Smooth muscle cell (in vitro differentiated cells): ENCODE results near the gene BOK. TPM values are rescaled to one million over a fixed set of nuclear protein-coding genes. Genes with fewer than 3 reads are reported as not detected.
A peak's percentile ranks its signal among the peaks of the same experiment; 100 is the strongest.
"Not testable (repeated sequence)": the region's sequence is repeated elsewhere in the genome, so short reads cannot be mapped to it uniquely, and the experiment has no call there.

ENCODE experiments used
- DNase-seq: peaks from one replicate; lab custom pipeline; 2025; ENCODE audit not compliant: unreplicated experiment; lab: John Stamatoyannopoulos, UW
- H2AFZ ChIP-seq: fragments of 200-600 bp; sonication (generic); 2 replicates; pipeline ENCODE4 v1.6.0; 2016; ENCODE audit warnings: antibody characterized with exemption, low read depth, mild to moderate bottlenecking
- H3F3A ChIP-seq: fragments of 200-600 bp; sonication (generic); 2 replicates; pipeline ENCODE4 v1.6.0; 2017; ENCODE audit warnings: antibody characterized with exemption, low read depth
- H3K27ac ChIP-seq: fragments of 200-600 bp; sonication (generic); 2 replicates; pipeline ENCODE4 v1.5.1; 2016; ENCODE audit warnings: low read depth, mild to moderate bottlenecking
- H3K27me3 ChIP-seq: fragments of 200-600 bp; sonication (generic); 2 replicates; pipeline ENCODE4 v1.6.1; 2016; ENCODE audit warnings: low read depth, mild to moderate bottlenecking
- H3K36me3 ChIP-seq: fragments of 200-600 bp; sonication (generic); 2 replicates; pipeline ENCODE4 v1.5.1; 2016; ENCODE audit warnings: low read depth
- H3K4me1 ChIP-seq: fragments of 200-600 bp; sonication (generic); 2 replicates; pipeline ENCODE4 v1.5.1; 2016; ENCODE audit warnings: low read depth
- H3K4me2 ChIP-seq: fragments of 200-600 bp; sonication (generic); 2 replicates; pipeline ENCODE4 v1.6.0; 2016; ENCODE audit warnings: mild to moderate bottlenecking
- H3K4me3 ChIP-seq: fragments of 200-600 bp; sonication (generic); 2 replicates; pipeline ENCODE4 v1.5.1; 2016; ENCODE audit warnings: mild to moderate bottlenecking
- H3K79me2 ChIP-seq: fragments of 200-600 bp; sonication (generic); 2 replicates; pipeline ENCODE4 v1.6.0; 2016; ENCODE audit warnings: low read depth, mild to moderate bottlenecking
- H3K9ac ChIP-seq: fragments of 200-600 bp; sonication (generic); 2 replicates; pipeline ENCODE4 v1.6.0; 2016; ENCODE audit warnings: low read depth
- H3K9me3 ChIP-seq: fragments of 200-600 bp; sonication (generic); replicated peaks from 2 replicates; pipeline ENCODE4 v1.5.1; 2016; ENCODE audit warnings: low read depth
- H4K20me1 ChIP-seq: fragments of 200-600 bp; sonication (generic); 2 replicates; pipeline ENCODE4 v1.6.0; 2016; ENCODE audit warnings: low read depth
- WGBS: methylation state at CpG from one replicate; pipeline ENCODE4 v1.1.7; 2016; ENCODE audit warnings: low lambda C conversion rate; 5-methylcytosine and 5-hydroxymethylcytosine counted together
- polyA plus RNA-seq: library from polyadenylated mRNA; unstranded; fragments of >200 nt; fragmentation: Nextera tagmentation; extraction: Ambion mirVana; gene quantifications from 2 replicates; pipeline ENCODE4 v1.2.1, GENCODE V29; 2016
- total RNA-seq: library from RNA; depleted of rRNA; stranded (reverse); fragments of >200 nt; gene quantifications from 2 replicates; pipeline ENCODE4 v1.2.3, GENCODE V29; 2014
- TF ChIP-seq, protein P1 (sequence below): fragments of 200-600 bp; sonication (generic); IDR thresholded peaks from 2 replicates; pipeline ENCODE4 v1.5.1; 2017; ENCODE audit warnings: borderline replicate concordance, mild to moderate bottlenecking, antibody characterized with exemption; ENCODE audit not compliant: insufficient read depth, poor library complexity, severe bottlenecking

The BOK gene
- total and polyA plus RNA-seq, 2 experiments from 2014 or later: 34.9 to 40.8 TPM

DNA sequence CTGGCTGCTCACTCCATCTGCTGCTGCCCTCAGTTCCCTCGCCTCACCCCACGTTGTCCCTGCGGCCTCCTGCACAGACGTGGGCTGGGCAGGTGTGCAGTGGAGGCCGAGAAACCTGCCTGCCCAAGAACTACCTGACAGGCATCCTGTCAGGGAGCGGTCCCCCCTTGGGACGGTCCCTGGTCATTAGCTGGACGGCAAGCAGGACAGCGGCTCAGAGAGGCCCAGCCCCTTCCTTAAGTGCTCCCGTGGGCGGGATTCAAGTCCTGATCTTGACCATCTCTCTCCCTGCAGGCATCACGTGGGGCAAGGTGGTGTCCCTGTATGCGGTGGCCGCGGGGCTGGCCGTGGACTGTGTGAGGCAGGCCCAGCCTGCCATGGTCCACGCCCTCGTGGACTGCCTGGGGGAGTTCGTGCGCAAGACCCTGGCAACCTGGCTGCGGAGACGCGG lies 11.3 kb downstream of the BOK start:
- WGBS: 59% methylated on average over 23 of the region's 23 CpGs
- H3K4me1 ChIP-seq: peaks cover 4% of the 10 kb centered on the region
- H2AFZ ChIP-seq: no peak overlapping the region
- TF ChIP-seq, protein P1, sequence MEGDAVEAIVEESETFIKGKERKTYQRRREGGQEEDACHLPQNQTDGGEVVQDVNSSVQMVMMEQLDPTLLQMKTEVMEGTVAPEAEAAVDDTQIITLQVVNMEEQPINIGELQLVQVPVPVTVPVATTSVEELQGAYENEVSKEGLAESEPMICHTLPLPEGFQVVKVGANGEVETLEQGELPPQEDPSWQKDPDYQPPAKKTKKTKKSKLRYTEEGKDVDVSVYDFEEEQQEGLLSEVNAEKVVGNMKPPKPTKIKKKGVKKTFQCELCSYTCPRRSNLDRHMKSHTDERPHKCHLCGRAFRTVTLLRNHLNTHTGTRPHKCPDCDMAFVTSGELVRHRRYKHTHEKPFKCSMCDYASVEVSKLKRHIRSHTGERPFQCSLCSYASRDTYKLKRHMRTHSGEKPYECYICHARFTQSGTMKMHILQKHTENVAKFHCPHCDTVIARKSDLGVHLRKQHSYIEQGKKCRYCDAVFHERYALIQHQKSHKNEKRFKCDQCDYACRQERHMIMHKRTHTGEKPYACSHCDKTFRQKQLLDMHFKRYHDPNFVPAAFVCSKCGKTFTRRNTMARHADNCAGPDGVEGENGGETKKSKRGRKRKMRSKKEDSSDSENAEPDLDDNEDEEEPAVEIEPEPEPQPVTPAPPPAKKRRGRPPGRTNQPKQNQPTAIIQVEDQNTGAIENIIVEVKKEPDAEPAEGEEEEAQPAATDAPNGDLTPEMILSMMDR: no peak
- no peak overlapping the region for H3K27ac ChIP-seq
- H3K9ac ChIP-seq: no peak overlapping the region
- H3F3A ChIP-seq: peaks cover 23% of the 10 kb centered on the region
- DNase-seq: no peak
- H3K9me3 ChIP-seq: no peaks in the 10 kb centered on the region
- H3K79me2 ChIP-seq: peaks cover 39% of the 10 kb centered on the region
- H3K4me3 ChIP-seq: no peak overlapping the region
- H3K36me3 ChIP-seq: no peaks in the 10 kb centered on the region
- H4K20me1 ChIP-seq: peaks cover 49% of the 10 kb centered on the region
- no peaks in the 10 kb centered on the region for H3K27me3 ChIP-seq
- H3K4me2 ChIP-seq: peak overlapping the region; percentile 12

DNA sequence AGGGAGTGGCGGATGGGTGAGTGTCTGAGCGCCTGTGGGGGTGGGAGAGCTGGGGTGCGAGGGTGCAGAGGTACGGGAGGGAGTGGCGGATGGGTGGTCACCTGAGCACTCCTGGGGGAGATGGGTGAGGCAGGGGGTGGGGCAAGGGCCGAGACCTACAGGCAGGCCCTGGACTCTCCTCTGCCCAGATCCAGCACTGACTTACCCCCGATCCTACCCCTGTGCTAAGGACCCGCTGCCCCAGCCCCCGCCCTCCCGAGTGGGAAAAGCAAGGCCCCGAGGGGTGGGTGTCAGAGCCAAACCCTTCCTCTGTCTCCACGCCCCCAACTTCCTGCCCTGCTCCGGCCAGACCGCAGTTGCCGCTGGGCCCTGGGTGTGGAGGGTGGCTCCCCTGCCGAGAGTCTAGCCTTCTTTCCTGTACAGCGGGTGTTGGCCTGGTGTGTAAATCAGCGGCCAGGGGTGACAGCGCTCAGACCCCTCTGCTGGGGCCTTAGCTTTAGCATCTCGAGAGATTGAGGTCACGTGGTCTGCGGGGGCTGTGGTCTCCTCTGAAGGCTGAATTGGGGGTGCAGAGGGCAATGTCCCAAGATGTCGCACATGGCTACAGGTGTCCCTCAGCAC lies 12.5 kb downstream of the BOK start:
- Histone ChIP-seq H3K9ac (no peak overlapping the region), H3K27me3 (no peaks in the 10 kb centered on the region), H3K27ac (no peak overlapping the region), H3K4me3 (no peak overlapping the region), H3K79me2 (peaks cover 27% of the 10 kb centered on the region), H4K20me1 (peaks cover 41% of the 10 kb centered on the region), H2AFZ (no peak overlapping the region), H3K4me2 (no peak overlapping the region), H3K36me3 (no peaks in the 10 kb centered on the region), H3F3A (peaks cover 27% of the 10 kb centered on the region), H3K4me1 (no peaks in the 10 kb centered on the region), H3K9me3 (no peaks in the 10 kb centered on the region)
- no peak for DNase-seq
- WGBS: 70% methylated on average over 12 of the region's 23 CpGs
- TF ChIP-seq, protein P1: no peak

DNA sequence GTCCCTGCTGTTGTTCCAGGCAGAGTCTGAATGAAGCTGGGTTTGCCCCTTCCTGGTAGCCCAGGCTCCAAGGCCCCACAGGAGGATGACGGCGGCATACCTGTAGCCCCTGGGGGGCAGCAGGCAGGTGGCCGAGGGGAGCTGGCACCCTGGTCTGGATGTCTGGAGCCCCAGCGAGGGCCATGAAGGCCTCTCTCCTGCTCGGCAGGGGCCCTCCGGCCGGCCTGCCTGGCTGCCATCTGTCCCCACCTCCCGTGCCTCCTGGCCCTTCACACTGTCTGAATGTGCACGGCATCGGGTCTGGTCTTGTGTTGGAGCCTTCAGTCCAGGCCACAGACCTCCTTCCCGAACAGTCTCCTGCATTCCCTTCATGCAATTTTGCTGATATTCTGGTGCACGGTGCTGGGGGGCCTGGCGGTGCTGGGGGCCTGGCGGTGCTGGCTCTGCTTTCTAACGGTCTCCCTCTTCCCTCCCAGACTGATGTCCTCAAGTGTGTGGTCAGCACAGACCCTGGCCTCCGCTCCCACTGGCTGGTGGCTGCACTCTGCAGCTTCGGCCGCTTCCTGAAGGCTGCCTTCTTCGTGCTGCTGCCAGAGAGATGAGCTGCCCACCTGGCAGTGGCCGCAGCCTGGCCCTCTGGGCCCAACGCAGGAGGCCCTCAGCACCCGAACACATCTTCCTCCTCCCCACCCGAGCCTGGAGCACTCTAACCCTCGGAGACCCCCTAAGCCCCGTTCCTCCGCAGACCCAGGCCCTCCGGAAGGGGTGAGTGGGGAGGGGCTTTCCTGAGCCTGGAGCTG lies 13.5 kb downstream of the BOK start:
- Histone ChIP-seq H3K4me1 (no peaks in the 10 kb centered on the region), H3K9me3 (no peaks in the 10 kb centered on the region), H3K27ac (no peak overlapping the region), H3K36me3 (no peaks in the 10 kb centered on the region), H4K20me1 (peaks cover 41% of the 10 kb centered on the region), H3K4me3 (no peak overlapping the region), H3K4me2 (no peak overlapping the region), H3K9ac (no peak overlapping the region), H3K79me2 (peaks cover 24% of the 10 kb centered on the region), H2AFZ (no peak overlapping the region), H3F3A (peaks cover 27% of the 10 kb centered on the region), H3K27me3 (no peaks in the 10 kb centered on the region)
- DNase-seq: no peak
- TF ChIP-seq, protein P1: no peak
- 92% methylated on average over 27 of the region's 27 CpGs for WGBS

- DNase-seq, H3K4me3 ChIP-seq, H3K36me3 ChIP-seq, H3K4me1 ChIP-seq, H3K27me3 ChIP-seq, H3K27ac ChIP-seq, H3K9me3 ChIP-seq, H3K9ac ChIP-seq, H3K4me2 ChIP-seq, H2AFZ ChIP-seq: not testable (repeated sequence)
- peaks cover 41% of the 10 kb centered on the region for H4K20me1 ChIP-seq
- peaks cover 20% of the 10 kb centered on the region for H3K79me2 ChIP-seq
- 98% methylated on average over 14 of the region's 20 CpGs for WGBS
- H3F3A ChIP-seq: peaks cover 27% of the 10 kb centered on the region
Observed at GRCh38 chr2:241572915-241573651, 14.5 kb downstream of the BOK start.
